K562 (cell line): ENCODE data around the gene KCTD12. TPM values are rescaled to one million over a fixed set of nuclear protein-coding genes. Genes with fewer than 3 reads are reported as not detected.

Source experiments
- polyA plus RNA-seq, 8 experiments: library from polyadenylated mRNA; depleted of rRNA in 4 of 8; stranded (reverse) in 5 of 8; unstranded in 3 of 8; fragments of >200 nt; fragmentation: Nextera tagmentation in 2 of 8; fragmentation: Illumina TruSeq in 1 of 8; extraction: Ambion mirVana in 2 of 8; extraction: Trizol in 1 of 8; gene quantifications; 2 replicates each; pipeline versions ENCODE4 v1.2.1 to v1.2.3, GENCODE V29; 2011 to 2014; ENCODE audit warnings: inconsistent platforms in 1 of 8, missing spikeins in 1 of 8
- total RNA-seq, 7 experiments: library from RNA; depleted of rRNA in 6 of 7; stranded (reverse); fragments of >200 nt in 6 of 7; fragmentation: Illumina TruSeq in 2 of 7; extraction: Trizol in 2 of 7; gene quantifications; 2 replicates each; pipeline versions ENCODE4 v1.2.1 to v1.2.3, GENCODE V29; 2011 to 2021; ENCODE audit warnings: low replicate concordance in 1 of 7
- TF ChIP-seq, protein P1 (sequence below), 2 experiments: fragments of 450-650 bp; formaldehyde crosslinking in 1 of 2; IDR thresholded peaks; 2 replicates each; pipeline versions ENCODE4 v1.4.0 to v1.6.1; 2014 to 2020; ENCODE audit warnings: mild to moderate bottlenecking in 2 of 2, borderline replicate concordance in 1 of 2, low read depth in 1 of 2

KCTD12 gene
- total and polyA plus RNA-seq, 9 of the 15 experiments (the other 6 are each of a cell fraction or from before 2014, with no cell fraction given) = 0.14 to 0.93 (median 0.32) TPM

- TF ChIP-seq, protein P1, sequence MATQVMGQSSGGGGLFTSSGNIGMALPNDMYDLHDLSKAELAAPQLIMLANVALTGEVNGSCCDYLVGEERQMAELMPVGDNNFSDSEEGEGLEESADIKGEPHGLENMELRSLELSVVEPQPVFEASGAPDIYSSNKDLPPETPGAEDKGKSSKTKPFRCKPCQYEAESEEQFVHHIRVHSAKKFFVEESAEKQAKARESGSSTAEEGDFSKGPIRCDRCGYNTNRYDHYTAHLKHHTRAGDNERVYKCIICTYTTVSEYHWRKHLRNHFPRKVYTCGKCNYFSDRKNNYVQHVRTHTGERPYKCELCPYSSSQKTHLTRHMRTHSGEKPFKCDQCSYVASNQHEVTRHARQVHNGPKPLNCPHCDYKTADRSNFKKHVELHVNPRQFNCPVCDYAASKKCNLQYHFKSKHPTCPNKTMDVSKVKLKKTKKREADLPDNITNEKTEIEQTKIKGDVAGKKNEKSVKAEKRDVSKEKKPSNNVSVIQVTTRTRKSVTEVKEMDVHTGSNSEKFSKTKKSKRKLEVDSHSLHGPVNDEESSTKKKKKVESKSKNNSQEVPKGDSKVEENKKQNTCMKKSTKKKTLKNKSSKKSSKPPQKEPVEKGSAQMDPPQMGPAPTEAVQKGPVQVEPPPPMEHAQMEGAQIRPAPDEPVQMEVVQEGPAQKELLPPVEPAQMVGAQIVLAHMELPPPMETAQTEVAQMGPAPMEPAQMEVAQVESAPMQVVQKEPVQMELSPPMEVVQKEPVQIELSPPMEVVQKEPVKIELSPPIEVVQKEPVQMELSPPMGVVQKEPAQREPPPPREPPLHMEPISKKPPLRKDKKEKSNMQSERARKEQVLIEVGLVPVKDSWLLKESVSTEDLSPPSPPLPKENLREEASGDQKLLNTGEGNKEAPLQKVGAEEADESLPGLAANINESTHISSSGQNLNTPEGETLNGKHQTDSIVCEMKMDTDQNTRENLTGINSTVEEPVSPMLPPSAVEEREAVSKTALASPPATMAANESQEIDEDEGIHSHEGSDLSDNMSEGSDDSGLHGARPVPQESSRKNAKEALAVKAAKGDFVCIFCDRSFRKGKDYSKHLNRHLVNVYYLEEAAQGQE (IDR thresholded peaks at IDR 0.05; ENCODE audit: borderline replicate concordance) = peak; percentile 62
- TF ChIP-seq, protein P1 (CRISPR knock-in tag; IDR thresholded peaks at IDR 0.05; ENCODE audit: low read depth) = no peak
These were observed 17.4 kb upstream of the KCTD12 start (continued) for GRCh38 chr13:76903544-76904162.
